COLO668 (cell line): Measurements from ENCODE around the gene HEY2.
"Not testable (repeated sequence)": the region's sequence is repeated elsewhere in the genome, so short reads cannot be mapped to it uniquely, and the experiment has no call there.

Experiments
- DNase-seq: peaks from one replicate; lab custom pipeline; 2025; ENCODE audit not compliant: unreplicated experiment; lab: John Stamatoyannopoulos, UW

HEY2 gene

DNA sequence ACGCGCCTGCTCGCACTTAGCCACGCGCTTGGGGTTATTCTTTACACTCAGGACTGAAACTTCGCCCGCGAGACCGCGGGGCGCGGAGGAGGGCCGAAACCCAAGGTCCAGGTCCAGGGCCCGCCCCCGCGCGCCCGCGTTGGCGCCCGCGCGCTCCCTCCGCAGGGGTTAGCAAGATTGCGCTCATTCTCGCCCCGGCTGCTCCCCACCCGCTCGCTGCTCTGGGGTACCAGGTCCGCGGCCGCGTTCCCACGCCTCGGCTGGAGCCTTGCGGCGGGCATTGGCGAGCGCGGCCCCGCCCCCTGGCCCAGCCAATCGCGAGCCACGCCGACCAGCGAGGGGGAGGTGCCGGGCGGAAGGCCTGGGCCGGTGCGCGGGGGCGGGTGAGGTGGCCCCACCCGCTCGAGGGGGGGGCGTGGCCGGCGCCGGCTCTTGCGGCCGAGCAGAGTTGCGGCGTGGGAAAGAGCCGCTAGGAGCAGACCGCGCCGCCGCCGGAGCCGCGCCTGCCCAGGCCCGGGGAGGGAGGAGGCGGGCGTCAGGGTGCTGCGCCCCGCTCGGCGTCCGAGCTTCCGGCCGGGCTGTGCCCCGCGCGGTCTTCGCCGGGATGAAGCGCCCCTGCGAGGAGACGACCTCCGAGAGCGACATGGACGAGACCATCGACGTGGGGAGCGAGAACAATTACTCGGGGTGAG is at the start of gene HEY2:
TSS of gene HEY2 (plus strand) at position 460 of the 692 bp plus-strand sequence. CDS start at position 605, 145 bp downstream.
- peak; percentile 96 for DNase-seq

DNA sequence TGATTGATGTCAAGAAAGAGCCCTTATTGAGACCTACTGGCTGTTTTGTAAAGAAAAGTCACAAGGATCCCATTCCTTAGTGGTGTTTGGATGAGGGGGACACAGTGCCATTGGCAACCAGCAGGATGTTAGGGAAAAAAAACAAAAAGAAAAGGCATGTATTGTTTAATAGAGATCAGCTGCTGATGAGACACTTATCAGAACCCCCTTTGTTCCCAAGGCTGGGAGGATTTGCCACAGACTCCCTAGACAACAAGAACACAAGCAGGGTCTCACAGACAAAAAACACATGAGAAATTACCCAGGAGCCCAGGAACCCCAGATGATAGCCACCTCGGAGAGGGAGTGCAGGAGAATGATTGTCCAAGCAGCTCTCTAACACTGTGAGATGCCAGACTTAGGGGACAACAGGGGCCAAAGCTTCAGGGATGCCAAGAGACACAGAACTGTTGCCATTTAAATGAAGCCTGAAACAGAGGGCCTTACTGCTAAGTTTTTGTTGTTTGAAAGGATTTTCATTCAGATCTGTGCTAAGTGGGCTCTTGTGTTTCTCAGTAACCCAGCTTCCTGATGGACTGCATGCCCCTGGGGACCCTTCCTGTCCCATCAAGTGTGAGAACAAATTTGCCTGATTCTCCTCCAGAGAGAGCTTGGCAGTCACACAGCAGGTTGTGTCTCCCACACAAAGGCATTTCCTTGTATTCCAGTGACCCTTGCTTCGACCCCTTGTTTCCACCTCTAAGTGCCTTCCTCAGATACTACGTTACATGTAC is 48.7 kb upstream of the HEY2 start:
- DNase-seq = no peak

DNA sequence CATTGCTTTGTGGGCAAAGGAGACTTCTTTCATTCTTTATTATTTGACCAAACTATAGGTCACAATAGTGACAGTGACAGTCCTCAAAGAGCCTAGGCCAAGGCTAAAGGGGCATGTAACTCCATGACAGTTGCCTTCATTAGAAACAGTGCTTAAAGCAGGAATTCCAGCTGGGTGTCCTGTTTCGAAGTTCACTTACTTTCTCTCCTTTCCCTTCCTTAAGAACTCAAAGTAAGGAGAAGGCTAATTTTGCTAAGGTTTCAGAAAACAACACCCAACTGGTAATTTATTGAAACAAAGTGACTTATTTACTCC is 48.1 kb upstream of the HEY2 start:
- no peak for DNase-seq

DNA sequence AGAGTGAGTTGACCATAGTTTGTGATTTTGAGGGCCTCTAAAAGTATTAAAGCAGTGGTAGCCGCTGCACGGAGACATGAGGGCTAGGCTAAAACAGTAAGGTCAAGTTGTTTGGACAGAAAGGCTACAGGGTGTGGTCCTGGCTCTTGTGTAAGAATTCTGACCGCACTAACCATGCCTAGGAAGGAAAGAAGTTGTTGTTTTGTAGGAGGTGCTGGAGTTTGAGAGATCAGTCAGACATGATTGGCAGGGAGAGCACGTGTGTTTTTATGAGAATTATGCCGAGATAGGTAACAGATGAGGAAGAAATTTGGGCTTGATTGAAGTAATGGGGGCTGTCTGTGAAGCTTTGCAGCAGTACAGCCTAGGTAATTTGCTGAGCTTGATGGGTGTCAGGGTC is 45.5 kb upstream of the HEY2 start:
- not testable (repeated sequence) for DNase-seq

DNA sequence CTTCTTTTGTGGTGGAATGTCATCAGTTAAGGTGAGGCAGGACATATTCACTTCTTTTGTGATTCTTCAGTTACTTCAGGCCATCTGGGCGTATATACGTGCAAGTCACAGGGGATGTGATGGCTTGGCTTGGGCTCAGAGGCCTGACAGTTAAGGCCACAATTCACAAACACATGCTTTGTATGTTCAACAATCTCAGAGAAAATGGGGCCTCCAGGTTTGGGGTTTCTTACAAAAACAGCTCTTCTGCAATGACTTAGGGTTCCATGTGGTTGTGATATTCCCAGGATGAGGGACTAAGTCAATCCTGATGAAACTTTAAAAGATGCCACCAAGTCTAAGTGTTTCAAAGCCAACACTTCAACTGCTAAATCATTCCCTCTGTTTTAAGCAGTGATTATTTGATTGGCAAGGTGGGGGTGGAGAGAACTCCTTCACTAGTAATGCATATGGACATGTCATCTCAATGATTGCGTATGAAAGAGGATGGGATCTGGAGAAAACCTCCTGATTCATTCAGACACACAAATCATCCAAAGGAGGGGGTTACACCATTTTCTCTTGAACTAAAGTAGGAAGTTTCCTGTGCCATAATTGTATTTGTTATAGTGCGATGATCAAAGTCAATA is 41.7 kb upstream of the HEY2 start:
- no peak for DNase-seq

DNA sequence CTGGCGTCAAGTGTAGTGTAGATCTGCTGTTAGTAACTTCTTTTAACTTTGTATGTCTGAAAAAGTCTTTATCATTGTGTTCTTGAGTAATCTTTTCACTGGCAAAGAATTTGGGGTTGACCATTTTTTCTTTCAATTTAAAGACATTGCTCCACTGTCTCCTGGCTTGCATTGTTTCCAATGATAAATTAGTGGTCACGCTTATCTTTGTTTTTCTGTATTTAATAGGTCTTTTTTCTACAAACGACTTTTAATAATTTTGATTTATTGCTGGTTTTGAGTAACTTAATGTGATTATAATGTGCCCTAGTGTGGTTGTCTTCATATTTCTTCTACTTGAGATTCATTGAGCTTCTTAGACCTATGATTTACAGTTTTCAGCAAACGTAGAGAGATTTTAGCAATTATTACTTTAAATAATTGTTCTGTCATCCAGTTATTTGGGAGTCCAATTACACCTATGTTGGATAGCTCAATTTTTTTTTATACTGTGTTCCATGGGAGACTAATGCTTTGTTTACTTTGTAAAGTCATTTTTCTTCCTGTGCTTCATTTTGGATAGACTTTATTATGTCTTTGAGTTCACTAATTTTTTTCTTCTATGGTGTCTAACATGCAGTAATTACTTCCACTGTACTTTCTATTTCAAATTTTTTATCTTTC is 38.3 kb upstream of the HEY2 start:
- DNase-seq = no peak

DNA sequence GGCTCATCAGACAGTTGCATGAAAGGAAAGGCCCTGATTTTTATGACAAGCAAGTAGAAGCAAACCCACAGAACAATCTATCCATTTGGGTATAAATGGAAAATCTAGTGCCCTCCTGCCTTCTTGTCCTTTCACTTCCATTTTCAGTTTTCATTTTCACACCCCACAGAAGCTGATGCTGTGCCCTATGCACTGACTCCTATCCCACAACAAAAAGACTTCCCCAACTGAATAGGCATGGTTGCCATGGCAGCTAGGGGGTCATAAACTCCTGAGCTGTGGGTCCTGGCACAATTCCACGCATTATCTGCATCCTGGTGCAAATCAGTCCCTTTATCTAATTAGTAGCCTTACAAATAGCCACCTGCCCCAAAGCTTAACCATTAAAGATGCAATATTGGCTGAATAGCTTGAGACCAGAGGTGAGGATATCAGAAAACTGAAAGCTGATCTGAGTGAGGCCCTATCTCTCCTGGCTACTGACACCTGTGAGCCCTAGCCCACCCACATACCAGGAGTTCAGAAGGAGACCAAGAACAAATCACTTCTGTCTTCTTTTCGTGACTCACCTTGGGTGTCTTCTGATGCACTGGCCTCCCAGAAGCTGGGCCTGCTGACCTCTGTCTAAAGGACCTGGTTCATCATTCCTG is 34.9 kb upstream of the HEY2 start:
- peak; percentile 19 for DNase-seq

DNA sequence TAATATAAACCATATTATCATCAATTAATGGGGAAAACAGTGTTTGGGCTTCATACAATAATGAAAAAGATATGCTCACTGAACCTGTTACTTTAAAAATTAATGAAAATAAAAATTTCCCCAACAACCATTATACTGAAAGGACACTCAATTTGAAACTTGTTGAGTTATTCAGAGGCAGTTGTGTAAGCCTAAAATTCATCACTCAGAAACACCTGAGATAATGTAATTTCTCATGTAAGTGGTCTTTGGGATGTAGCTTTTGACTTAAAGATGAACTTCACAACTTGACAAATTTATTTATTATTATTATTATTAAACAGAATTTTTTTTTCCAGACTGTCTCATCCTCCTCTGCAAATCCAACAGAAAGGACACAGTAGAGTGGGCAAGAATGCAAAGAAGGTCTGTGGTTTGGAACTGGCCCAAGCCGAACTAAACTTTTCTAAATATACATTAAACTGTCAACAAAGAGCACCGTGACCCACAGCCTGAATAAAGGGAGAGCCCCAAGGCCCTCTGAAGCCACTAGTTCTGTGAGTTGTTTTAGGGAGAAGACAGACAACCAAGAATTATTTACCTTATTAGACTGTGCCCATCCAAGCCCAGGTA is 32.2 kb upstream of the HEY2 start:
- no peak for DNase-seq

DNA sequence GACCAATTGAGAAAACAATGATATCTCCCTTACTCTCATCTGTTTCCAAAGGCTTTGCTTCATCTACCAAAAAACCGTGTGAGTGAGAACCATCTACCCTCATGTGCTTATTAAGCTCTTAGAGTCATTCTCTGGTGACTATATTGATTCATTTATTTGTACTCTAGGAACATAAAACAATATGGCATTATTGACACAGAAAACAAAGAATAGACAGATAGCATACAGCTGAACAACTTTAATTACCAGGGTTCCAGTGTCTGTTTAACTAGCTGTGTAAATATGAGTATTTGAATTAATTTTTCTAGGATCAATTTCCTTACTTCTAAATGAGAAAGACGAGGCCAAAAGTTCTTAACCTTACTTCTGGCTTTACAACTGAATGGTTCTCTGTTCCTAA is 31.3 kb upstream of the HEY2 start:
- no peak for DNase-seq

DNA sequence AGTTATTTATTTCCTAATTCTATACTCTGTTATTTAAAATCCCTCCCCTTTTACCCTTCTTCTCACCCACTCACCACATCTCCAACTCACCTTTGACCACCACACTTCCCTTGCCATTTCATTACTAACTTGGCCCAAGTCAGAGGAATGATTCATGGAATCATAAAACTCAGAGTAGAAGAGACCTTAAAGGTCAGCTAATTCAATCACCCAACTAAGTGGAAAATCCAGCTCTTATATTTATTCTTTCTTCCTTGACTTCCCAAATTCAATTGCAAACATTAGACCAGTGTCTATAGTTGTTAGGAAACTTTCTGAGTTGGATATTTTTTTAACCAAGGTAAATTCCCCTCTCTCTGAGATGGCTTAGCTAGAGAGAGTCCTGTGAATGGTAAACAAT is 26.5 kb upstream of the HEY2 start:
- no peak for DNase-seq

DNA sequence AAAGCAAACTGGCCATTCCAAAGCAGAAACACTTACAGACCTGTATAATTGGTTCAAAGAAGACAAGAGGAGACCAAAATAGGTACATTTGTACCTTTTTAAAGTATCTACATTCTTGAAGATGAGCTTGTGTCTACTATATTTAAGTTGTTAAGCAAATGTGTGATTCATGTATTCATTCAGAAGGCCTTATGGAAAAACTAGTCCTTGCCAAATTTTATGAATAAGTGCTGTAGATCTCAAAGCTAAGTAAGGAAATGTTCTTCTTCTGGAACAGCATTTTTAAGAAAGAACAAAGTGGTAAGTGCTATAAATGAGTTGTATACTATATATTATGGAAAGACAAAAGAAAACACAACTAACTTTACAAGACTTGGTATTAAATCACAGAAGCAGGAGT is 22.2 kb upstream of the HEY2 start:
- DNase-seq = no peak

DNA sequence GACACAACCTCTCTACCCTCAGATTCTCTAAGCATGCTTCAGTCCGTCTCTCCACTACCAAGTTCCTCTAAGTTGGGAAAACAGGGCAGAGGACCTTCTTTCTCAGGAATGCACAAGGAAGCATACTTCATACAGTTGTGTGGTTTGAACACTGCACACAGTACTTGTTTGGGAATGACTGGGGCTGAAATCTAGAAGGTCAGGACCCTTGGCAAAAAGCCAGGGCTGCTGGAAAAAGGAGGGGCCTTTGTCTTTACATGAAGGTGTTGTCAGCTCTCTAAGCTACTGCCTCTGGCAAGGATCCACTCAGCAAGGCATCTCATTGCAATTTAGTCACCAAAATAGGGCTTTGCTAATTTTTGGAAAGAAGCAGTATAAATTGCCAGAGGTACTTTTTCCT is 20.7 kb upstream of the HEY2 start:
- DNase-seq = peak; percentile 57

DNA sequence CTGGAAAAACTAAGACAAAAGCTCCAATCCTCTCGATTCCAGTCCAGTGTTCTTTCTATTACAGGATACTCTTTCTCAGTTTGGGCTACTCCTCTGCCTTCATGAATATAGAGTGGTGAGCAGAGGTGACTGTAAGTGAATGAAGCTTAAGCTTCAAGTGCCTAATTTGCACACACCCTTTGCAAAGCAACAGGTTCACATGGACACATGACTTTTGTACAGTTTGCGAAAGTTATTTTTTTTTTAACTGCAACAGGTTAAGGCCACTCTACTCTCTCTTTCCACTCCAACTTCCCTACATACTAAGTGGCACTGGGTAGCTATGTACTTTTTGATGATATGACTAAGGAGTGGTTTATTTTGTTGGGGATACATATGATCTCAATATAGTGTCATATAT is 19.4 kb upstream of the HEY2 start:
- no peak for DNase-seq

DNA sequence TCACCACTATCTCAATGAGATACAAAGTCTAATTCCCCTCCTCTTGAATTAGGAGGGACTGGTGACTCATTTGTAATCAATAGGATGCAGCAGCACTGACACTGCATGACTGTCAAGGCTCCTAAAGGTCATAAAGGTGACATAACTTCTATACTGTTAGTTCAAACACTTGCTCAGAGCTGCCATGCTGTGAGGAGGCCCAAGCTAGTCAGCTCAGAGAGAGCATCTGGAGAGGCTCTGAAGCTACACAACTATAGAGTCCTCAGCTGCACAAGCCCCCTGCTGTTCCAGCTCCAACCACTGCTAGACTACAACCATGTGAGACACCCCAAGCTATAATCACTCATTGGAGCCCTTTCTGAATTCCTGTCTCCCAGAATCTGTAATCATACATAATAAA is 17.0 kb upstream of the HEY2 start:
- DNase-seq = no peak

DNA sequence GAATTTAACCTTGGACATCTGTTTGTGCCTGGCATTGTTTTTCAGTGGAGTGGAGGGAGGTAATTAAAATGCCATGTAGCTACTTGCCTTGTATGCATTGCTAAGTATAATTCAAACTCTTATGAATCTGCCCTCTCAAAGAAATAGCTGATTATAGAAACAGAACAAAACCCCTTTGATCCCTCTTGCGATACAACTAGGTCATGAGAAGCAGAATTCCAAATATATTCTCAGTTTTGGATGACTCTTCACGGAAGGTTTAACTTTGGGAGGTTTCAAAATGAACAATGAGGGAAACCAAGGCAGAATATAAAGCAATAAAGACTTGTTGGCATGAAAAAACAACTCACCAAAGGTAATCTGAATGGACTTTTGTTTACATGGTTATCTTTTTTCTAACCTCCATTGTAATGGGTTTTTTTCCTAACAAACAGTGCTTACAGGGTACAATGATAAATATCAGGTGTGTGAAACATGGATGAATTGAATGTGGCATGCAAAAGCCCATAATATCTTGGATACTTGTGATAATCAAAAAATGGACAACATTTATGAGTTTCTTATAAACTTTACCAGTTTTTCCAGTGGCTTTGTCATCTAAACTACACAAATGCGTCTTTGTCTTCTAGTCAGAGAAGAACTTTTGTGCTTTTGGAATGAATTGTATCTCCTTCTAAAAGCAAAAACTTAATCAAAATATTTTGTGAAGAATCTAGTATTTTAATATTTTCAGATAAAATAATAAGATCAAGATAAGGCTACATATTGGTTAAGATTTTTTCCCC is 15.7 kb upstream of the HEY2 start:
- DNase-seq = no peak

DNA sequence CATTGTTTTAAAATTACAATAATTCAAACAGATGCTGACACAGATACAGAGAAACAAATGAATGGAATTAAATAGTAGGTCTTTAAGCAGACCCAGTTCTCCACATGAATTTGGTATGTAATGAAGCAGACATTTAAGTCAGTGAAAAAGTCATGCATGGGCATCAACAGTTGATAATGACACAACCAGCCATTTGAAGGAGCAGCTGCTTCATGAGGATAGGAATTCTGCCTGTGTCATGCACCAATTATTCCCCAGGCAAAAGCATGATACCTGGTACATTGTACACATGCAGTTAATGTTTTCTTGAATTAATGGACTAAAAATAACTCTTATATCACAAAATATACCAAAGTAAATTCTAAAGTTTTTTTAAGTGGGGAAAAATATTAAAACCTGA is 11.2 kb upstream of the HEY2 start:
- DNase-seq = no peak

DNA sequence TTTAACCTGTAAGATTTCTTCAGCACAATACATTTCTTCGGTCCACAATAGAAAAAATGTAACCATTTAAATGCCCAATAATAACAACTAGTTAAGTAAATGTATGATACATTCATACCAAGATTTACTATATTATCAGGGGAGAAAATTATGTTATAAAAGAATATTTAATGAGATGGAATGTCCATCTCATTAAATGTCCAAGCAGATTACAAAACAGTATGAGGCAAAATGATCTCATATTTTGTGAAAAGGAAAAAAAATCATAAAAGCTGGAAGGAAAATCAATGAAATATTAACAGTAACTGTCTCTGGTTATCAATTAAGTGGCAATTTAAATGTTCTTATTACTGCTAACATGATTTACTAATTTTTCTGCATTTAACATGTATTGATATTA is 10.1 kb upstream of the HEY2 start:
- DNase-seq = no peak

DNA sequence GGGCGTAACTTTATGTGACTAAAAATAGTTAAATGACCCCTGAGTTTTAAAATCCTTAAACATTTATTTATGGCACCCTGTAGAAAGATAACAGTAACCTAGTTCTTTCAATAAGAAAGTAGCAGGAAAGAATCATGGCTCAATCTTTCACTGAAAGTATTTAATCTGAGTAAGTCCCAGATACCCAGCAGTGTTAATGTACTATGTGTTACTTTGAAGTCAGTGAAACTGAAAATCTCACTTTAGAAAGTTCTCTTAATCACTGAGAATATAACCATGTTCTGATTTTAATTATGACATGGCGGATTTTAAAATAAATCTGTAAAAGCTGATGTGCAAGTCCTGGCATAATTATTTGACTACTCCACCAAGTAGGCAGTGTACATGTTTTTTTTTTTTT is 8.1 kb upstream of the HEY2 start:
- DNase-seq = no peak

DNA sequence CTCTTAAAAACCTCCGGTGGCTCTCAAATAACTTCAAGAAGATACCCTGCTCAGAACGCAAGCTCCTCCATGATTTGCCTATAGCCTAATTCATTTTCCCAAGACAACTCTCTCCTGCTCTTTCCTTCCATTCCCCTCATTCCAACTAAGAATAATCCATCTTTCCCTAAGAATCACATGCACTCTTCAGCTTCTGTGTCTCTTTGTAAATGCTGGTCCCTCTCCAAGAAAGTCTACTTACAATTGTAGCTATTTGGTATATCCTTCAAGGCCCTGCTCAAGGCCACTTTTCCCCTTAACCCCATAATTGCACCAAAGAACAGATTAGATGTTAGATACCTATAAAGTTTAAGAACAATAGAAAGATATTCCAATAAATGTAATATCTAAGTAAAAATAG is 7.4 kb upstream of the HEY2 start:
- DNase-seq = no peak

DNA sequence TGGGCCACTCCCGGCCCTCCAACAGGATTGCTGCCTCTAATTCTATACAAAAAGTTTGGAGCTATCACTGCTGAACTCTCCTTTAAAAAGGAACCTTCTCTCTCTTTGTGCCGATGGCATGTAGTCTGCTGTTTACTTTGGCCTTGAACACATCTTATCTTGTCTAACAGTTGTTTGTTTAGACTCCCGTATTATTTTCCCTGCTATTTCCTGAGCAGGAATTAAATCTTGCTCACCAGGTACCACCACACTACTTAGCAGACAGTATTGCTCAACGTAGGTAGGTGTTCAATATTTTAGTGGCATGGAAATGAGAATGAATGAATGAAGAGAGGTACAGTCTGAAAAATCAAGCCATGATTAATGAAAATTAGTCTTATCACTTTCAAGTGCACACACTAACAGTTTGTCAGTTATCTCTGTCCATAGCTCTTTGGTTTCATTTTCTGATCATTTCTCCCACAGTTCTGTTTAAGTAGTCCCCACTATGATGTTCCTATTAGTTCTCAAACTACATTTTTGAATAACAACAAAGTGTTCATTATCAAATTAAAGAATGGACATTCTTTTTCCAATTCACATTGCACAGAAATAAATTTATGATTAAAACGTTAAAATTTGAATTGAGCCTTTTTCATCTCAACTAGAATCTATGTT is 6.8 kb upstream of the HEY2 start:
- no peak for DNase-seq
